ENCODE data around the gene SLC22A23. TPM values are rescaled to one million over a fixed set of nuclear protein-coding genes. Genes with fewer than 3 reads are reported as not detected.

Gene SLC22A23
- total RNA-seq, 1 experiment from 2014 or later, result 6.8 TPM

GRCh38 chr6:3286641-3287171 lies 170.1 kb downstream of the SLC22A23 start:
- WGBS (ENCODE audit: extremely low coverage, insufficient read length, low lambda C conversion rate), result no CpG with 5 or more reads among the region's 24 CpGs
- no peak for DNase-seq

More at GRCh38 chr6:3286641-3287171, 170.1 kb downstream of the SLC22A23 start:
- Histone ChIP-seq H3K9ac (ENCODE audit: extremely low read depth, insufficient read length, low read length) (no peak overlapping the region), H2BK120ac (ENCODE audit: low read depth, low read length, poor library complexity, severe bottlenecking) (no peak overlapping the region), H2AK5ac (ENCODE audit: insufficient read length, low read length) (no peak overlapping the region), H4K8ac (replicated peaks; ENCODE audit: insufficient read length, low read depth, low read length) (no peak overlapping the region), H2BK20ac (ENCODE audit: low read depth, low read length, poor library complexity, severe bottlenecking) (no peak overlapping the region), H4K5ac (ENCODE audit: insufficient read length, low read depth, low read length) (no peak overlapping the region), H4K20me1 (ENCODE audit: control insufficient read depth, insufficient read depth, insufficient read length) (no peaks in the 10 kb centered on the region), H3K9me3 (ENCODE audit: control insufficient read depth, low read depth, low read length) (no peaks in the 10 kb centered on the region), H2BK5ac (ENCODE audit: insufficient read length, low read length) (no peak overlapping the region), H2BK15ac (ENCODE audit: low read depth, low read length) (no peak overlapping the region), H3T11ph (ENCODE audit: low read length) (no peak overlapping the region), H2BK12ac (ENCODE audit: insufficient read length, low read depth, low read length) (no peak overlapping the region), H3K4me1 (ENCODE audit: insufficient read depth, low read length) (peaks cover 9% of the 10 kb centered on the region), H3K23me2 (ENCODE audit: insufficient read length, low read depth, low read length, poor library complexity, severe bottlenecking) (no peaks in the 10 kb centered on the region), H3K4ac (ENCODE audit: low read depth, low read length) (no peak overlapping the region), H3K79me2 (ENCODE audit: insufficient read depth, low read length) (no peaks in the 10 kb centered on the region), H3K79me1 (ENCODE audit: insufficient read depth, low read depth, low read length, poor library complexity, severe bottlenecking) (no peaks in the 10 kb centered on the region), H3K27ac (ENCODE audit: insufficient read length, low read depth, low read length) (no peak overlapping the region), H3K4me2 (ENCODE audit: insufficient read depth, insufficient read length, low read length) (no peak overlapping the region), H3K23ac (ENCODE audit: insufficient read length, low read depth, low read length) (no peak overlapping the region), H2AFZ (ENCODE audit: low read length) (no peak overlapping the region), H3K27me3 (ENCODE audit: insufficient read depth, low read length) (no peaks in the 10 kb centered on the region), H4K91ac (ENCODE audit: insufficient read length, low read depth, low read length) (no peak overlapping the region), H3K56ac (ENCODE audit: insufficient read length, low read depth, low read length) (no peak overlapping the region), H3K14ac (ENCODE audit: insufficient read depth, low read length) (no peak overlapping the region), H3K18ac (ENCODE audit: insufficient read length, low read depth, low read length) (no peak overlapping the region)
- Mint-ChIP-seq H3K4me3 (no peak overlapping the region), H3K36me3 (ENCODE audit: insufficient read depth in 1 of 3, low read depth in 3 of 3) (peaks cover 23 to 47% (median 26%) of the 10 kb centered on the region in 3 experiments), H3K4me1 (peaks cover 24 to 25% of the 10 kb centered on the region in 2 experiments), H3K27me3 (ENCODE audit: low read depth) (no peaks in the 10 kb centered on the region), H3K27ac (no peak overlapping the region; a peak in 1 of 7 replicates), H3K9me3 (no peaks in the 10 kb centered on the region)
- no peak for TF ChIP-seq CTCF (conservative IDR thresholded peaks at IDR 0.05)
